Measurements from ENCODE around the gene MYO7B. TPM values are rescaled to one million over a fixed set of nuclear protein-coding genes. Genes with fewer than 3 reads are reported as not detected.

Gene MYO7B
- polyA plus RNA-seq, 4 donors: 85.6 to 617 (median 462) TPM

DNA sequence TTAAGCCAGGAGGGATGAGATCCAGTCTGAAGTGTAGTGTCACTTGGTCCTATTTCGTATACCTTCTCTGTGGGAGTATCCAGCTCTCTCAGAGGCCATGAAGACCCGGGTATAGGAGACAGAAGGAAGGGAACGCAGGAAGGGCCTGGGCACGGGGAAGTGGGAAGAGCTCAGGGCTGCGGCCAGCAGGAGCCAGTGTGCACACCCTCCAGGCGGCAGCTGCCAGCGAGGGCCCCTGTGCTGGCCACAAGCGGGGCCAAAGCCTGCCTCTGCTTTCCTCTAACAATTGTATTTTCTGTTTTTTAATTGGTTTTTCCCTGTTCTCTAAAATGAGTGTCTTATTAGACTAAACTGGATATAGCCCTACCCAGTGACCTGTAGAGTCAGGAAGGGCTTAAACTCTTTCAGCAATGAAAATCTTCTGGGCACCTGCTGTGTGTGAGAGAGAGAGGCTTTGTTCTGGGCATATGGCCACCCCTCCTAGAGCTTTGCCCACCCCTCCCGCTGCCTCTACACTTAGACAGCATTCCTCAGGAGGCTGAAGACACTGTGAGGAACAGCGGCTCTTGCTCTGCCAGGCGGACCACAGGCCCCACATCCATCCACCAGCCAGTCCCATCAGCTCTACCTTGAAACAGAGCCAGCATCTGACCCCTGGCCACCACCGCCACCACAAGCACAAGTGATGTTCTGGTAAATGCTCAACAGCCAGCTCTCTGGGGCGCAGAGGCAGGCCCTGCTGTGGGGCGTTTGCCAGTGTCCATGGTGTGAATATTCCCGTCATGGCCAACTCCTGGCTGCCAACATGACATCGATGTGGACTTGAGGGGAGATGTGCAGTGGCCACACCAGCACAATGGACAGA is 120.0 kb downstream of the MYO7B start:
- H3K27ac ChIP-seq (ENCODE audit: low read depth in 1 of 3, low read length in 2 of 3): no peak overlapping the region
- DNase-seq (no peak), FAIRE-seq (no peak)
- H3K4me3 ChIP-seq (ENCODE audit: low read depth in 1 of 3, low read length in 3 of 3): no peak overlapping the region
- no peaks in the 10 kb centered on the region for H3K9me3 ChIP-seq (ENCODE audit: control insufficient read depth in 2 of 2, insufficient read depth in 1 of 2, low read depth in 1 of 2, low read length in 1 of 2)
- peaks cover 0 to 6% (median 0%) of the 10 kb centered on the region in 3 donors for H3K36me3 ChIP-seq (ENCODE audit: control insufficient read depth in 3 of 3, insufficient read depth in 2 of 3, low read depth in 1 of 3, low read length in 3 of 3)
- no peaks in the 10 kb centered on the region for H3K4me1 ChIP-seq (ENCODE audit: control insufficient read depth in 3 of 3, insufficient read depth in 2 of 3, low read depth in 1 of 3, low read length in 2 of 3)
- H3K27me3 ChIP-seq (ENCODE audit: control insufficient read depth in 3 of 3, insufficient read depth in 3 of 3, low read length in 3 of 3): no peaks in the 10 kb centered on the region
- WGBS, 3 donors: 89% methylated on average over 16 of the region's 16 CpGs

DNA sequence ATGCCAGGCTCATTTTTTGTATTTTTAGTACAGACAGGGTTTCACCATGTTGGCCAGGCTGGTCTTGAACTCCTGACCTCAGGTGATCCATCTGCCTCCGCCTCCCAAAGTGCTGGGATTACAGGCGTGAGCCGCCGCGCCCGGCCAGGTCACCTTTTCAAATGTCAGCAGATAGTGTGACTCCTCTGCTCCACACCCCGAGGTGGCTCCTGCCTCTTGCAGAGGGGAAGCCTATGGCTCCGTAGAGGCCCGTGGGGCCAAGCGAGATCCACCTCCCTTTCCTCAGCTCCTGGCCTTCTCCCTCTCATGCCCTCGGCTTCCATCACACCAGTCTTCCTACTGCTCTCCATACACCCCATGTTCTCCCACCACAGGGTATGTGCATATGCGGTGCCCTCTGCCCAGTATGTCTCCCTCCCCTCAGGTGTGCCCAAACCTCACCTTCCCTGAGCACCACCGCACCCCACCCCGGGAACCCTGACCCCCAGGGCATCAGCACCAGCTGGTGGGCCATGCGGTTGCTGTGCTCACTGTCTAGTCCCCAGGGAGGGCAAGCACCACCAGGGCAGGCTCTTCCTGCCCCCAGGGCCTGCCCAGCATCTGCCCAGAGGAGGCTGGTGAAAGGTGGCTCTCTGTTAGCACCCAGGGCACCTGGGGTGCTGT is 121.2 kb downstream of the MYO7B start:
- FAIRE-seq (no peak), DNase-seq (no peak)
- Histone ChIP-seq H3K27ac (ENCODE audit: low read depth in 1 of 3, low read length in 2 of 3) (no peak overlapping the region), H3K4me3 (ENCODE audit: low read depth in 1 of 3, low read length in 3 of 3) (no peak overlapping the region), H3K36me3 (ENCODE audit: control insufficient read depth in 3 of 3, insufficient read depth in 2 of 3, low read depth in 1 of 3, low read length in 3 of 3) (peaks cover 0 to 3% (median 0%) of the 10 kb centered on the region in 3 donors), H3K9me3 (ENCODE audit: control insufficient read depth in 2 of 2, insufficient read depth in 1 of 2, low read depth in 1 of 2, low read length in 1 of 2) (no peaks in the 10 kb centered on the region), H3K27me3 (ENCODE audit: control insufficient read depth in 3 of 3, insufficient read depth in 3 of 3, low read length in 3 of 3) (no peaks in the 10 kb centered on the region), H3K4me1 (ENCODE audit: control insufficient read depth in 3 of 3, insufficient read depth in 2 of 3, low read depth in 1 of 3, low read length in 2 of 3) (no peaks in the 10 kb centered on the region)
- 69 to 84% (median 77%) methylated on average over 13 to 15 of the region's 15 CpGs for WGBS, 3 donors

DNA sequence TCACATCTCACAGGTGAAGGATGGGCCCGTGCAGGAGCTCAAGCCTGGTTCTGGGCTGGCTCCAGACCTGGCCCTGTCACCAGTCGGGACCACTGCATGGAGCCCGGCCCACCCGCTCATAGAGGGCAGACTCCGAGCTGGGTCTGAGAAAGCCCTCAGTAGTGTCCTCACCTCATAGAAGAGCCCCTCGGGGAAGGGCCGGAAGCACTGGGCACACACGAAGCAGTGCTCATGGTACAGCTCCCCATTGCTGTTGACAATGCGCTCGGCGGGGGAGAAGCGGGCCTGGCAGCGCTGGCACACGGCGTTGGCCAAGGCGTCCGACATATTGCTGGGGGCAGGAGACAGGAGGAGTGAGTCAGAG is 121.7 kb downstream of the MYO7B start:
- 90 to 93% (median 93%) methylated on average over 15 to 17 of the region's 17 CpGs for WGBS, 3 donors
- no peaks in the 10 kb centered on the region for H3K36me3 ChIP-seq (ENCODE audit: control insufficient read depth in 3 of 3, insufficient read depth in 2 of 3, low read depth in 1 of 3, low read length in 3 of 3)
- no peak for FAIRE-seq
- H3K27ac ChIP-seq (ENCODE audit: low read depth in 1 of 3, low read length in 2 of 3): no peak overlapping the region
- peaks cover 0 to 3% (median 0%) of the 10 kb centered on the region in 3 donors for H3K27me3 ChIP-seq (ENCODE audit: control insufficient read depth in 3 of 3, insufficient read depth in 3 of 3, low read length in 3 of 3)
- DNase-seq: no peak
- H3K9me3 ChIP-seq (ENCODE audit: control insufficient read depth in 2 of 2, insufficient read depth in 1 of 2, low read depth in 1 of 2, low read length in 1 of 2): no peaks in the 10 kb centered on the region
- H3K4me1 ChIP-seq (ENCODE audit: control insufficient read depth in 3 of 3, insufficient read depth in 2 of 3, low read depth in 1 of 3, low read length in 2 of 3): no peaks in the 10 kb centered on the region
- H3K4me3 ChIP-seq (ENCODE audit: low read depth in 1 of 3, low read length in 3 of 3): no peak overlapping the region

DNA sequence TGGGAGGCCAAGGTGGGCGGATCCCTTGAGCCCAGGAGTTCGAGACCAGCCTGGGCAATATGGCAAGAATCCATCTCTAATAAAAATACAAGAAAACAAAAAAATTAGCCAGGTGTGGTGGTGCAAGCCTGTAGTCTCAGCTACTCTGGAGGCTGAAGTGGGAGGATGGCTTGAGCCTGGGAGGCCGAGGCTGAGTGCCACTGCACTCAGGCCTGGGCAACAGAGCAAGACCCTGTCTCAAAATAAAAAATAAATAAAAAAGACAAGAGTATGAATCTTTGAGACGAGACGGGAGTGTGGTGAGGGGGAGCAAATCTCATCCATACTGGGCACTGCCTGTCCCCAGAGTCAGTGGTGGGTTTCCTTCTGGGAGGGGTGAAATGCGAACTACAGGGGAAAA is 122.7 kb downstream of the MYO7B start:
- H3K4me3 ChIP-seq (ENCODE audit: low read depth in 1 of 3, low read length in 3 of 3): no peak overlapping the region
- DNase-seq: no peak
- no peaks in the 10 kb centered on the region for H3K4me1 ChIP-seq (ENCODE audit: control insufficient read depth in 3 of 3, insufficient read depth in 2 of 3, low read depth in 1 of 3, low read length in 2 of 3)
- H3K27ac ChIP-seq (ENCODE audit: low read depth in 1 of 3, low read length in 2 of 3): no peak overlapping the region
- H3K36me3 ChIP-seq (ENCODE audit: control insufficient read depth in 3 of 3, insufficient read depth in 2 of 3, low read depth in 1 of 3, low read length in 3 of 3): no peaks in the 10 kb centered on the region
- no peak for FAIRE-seq
- peaks cover 0 to 8% (median 0%) of the 10 kb centered on the region in 3 donors for H3K27me3 ChIP-seq (ENCODE audit: control insufficient read depth in 3 of 3, insufficient read depth in 3 of 3, low read length in 3 of 3)
- WGBS, 3 donors: 84 to 93% (median 86%) methylated on average over 6 of the region's 6 CpGs
- H3K9me3 ChIP-seq (ENCODE audit: control insufficient read depth in 2 of 2, insufficient read depth in 1 of 2, low read depth in 1 of 2, low read length in 1 of 2): no peaks in the 10 kb centered on the region

DNA sequence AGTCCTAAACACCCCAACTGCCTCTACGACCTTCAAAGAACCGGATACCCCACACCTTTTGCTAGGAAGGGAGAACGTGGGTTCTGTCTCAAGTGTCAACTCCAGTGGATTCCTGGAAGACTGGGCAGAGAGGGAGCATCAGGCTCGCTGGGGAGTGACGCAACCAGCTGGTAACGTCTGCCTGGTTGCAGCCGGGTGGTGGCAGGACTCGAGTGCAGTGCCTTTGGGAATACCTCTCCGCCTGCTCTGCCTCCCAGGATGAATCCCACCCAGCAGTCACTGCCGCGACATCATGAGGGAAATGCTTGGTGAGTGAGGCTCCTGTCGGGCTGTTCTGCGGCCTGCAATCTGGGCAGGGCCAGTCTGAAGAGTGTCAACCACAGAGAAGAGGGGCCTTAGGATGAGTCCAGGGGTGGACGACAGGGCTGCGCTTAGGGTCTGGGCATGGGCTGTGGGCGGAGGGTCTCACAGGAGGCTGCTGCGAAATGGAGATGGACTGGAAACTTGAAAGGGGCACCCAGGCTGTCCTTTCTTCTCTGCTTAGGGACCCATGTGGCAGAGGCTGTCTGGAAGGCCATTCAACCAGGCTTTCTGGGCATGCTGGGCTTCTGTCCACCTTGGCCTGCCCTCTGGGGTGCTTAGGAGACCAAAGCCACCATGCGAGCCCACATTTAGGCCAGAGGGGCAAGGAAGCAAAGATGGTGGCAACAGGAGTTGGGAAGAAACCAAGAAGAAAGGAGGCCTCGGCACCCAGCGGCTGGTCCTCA is 123.3 kb downstream of the MYO7B start:
- Histone ChIP-seq H3K4me3 (ENCODE audit: low read depth in 1 of 3, low read length in 3 of 3) (no peak overlapping the region), H3K36me3 (ENCODE audit: control insufficient read depth in 3 of 3, insufficient read depth in 2 of 3, low read depth in 1 of 3, low read length in 3 of 3) (no peaks in the 10 kb centered on the region), H3K27ac (ENCODE audit: low read depth in 1 of 3, low read length in 2 of 3) (peak overlapping the region in 1 of 3 donors; percentile 81), H3K27me3 (ENCODE audit: control insufficient read depth in 3 of 3, insufficient read depth in 3 of 3, low read length in 3 of 3) (peaks cover 0 to 15% (median 0%) of the 10 kb centered on the region in 3 donors), H3K4me1 (ENCODE audit: control insufficient read depth in 3 of 3, insufficient read depth in 2 of 3, low read depth in 1 of 3, low read length in 2 of 3) (peaks cover 0 to 2% (median 0%) of the 10 kb centered on the region in 3 donors), H3K9me3 (ENCODE audit: control insufficient read depth in 2 of 2, insufficient read depth in 1 of 2, low read depth in 1 of 2, low read length in 1 of 2) (no peaks in the 10 kb centered on the region)
- WGBS, 3 donors: 81 to 87% (median 85%) methylated on average over 20 of the region's 20 CpGs
- FAIRE-seq (no peak), DNase-seq (no peak)

DNA sequence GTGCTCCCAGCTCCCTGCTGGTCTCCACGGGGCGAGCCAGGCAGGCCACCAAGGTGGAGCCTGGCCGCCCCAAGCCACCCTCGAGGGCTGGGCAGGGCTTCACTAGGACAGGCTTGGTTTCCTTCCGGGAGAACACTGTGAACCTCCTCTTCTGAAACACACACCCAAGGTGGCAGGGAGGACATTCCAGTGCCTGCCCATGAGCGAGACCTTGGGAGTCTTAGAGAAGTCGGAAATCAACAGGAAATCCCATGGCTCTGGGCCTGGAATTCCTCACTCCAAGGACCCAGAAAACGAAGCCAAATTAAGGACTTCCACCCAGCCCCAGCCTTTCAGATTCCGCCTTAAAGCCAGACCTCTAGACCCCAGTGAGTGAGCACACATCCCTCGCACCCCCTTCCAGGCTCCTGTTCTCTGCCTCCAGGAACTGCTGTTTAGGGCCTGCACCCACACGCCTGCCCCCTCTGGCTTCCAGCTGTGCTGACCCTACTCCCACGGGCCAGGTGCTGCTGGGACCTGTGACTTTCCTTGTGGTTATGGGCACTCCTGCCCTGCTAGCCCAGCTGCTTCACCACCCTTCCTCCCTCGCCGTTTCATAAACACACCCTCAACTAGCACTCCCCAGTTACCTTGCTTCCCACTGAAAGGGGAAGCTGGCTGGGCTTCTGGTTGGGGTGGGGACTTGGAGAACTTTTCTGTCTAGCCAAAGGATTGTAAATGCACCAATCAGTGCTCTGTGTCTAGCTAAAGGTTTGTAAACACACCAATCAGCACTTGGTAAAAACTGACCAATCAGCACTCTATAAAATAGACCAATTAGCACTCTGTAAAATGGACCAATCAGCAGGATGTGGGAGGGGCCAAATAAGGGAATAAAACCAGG is 124.2 kb downstream of the MYO7B start:
- Histone ChIP-seq H3K36me3 (ENCODE audit: control insufficient read depth in 3 of 3, insufficient read depth in 2 of 3, low read depth in 1 of 3, low read length in 3 of 3) (no peaks in the 10 kb centered on the region), H3K4me1 (ENCODE audit: control insufficient read depth in 3 of 3, insufficient read depth in 2 of 3, low read depth in 1 of 3, low read length in 2 of 3) (peaks cover 0 to 2% (median 0%) of the 10 kb centered on the region in 3 donors), H3K4me3 (ENCODE audit: low read depth in 1 of 3, low read length in 3 of 3) (no peak overlapping the region), H3K27ac (ENCODE audit: low read depth in 1 of 3, low read length in 2 of 3) (peak overlapping the region in 1 of 3 donors; percentile 81), H3K9me3 (ENCODE audit: control insufficient read depth in 2 of 2, insufficient read depth in 1 of 2, low read depth in 1 of 2, low read length in 1 of 2) (no peaks in the 10 kb centered on the region), H3K27me3 (ENCODE audit: control insufficient read depth in 3 of 3, insufficient read depth in 3 of 3, low read length in 3 of 3) (peaks cover 0 to 21% (median 4%) of the 10 kb centered on the region in 3 donors)
- 67 to 85% (median 80%) methylated on average over 14 of the region's 14 CpGs for WGBS, 3 donors
- DNase-seq (no peak), FAIRE-seq (no peak)

DNA sequence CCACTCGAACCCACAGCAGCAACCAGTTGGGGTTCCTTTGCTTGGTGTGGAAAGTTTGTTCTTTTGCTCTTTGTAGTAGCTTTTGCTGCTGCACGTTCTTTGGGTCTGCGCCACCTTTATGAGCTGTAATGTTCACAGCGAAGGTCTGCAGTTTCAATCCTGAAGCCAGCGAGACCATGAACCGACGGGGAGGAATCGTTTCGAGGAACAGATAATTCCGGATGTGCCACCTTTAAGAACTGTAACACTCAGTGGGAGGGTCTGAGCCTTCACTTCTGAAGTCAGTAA is 124.8 kb downstream of the MYO7B start:
- Histone ChIP-seq H3K27ac (ENCODE audit: low read depth in 1 of 3, low read length in 2 of 3) (no peak overlapping the region), H3K9me3 (ENCODE audit: control insufficient read depth in 2 of 2, insufficient read depth in 1 of 2, low read depth in 1 of 2, low read length in 1 of 2) (no peaks in the 10 kb centered on the region), H3K36me3 (ENCODE audit: control insufficient read depth in 3 of 3, insufficient read depth in 2 of 3, low read depth in 1 of 3, low read length in 3 of 3) (no peaks in the 10 kb centered on the region), H3K4me1 (ENCODE audit: control insufficient read depth in 3 of 3, insufficient read depth in 2 of 3, low read depth in 1 of 3, low read length in 2 of 3) (peaks cover 0 to 2% (median 0%) of the 10 kb centered on the region in 3 donors), H3K27me3 (ENCODE audit: control insufficient read depth in 3 of 3, insufficient read depth in 3 of 3, low read length in 3 of 3) (peaks cover 0 to 27% (median 6%) of the 10 kb centered on the region in 3 donors), H3K4me3 (ENCODE audit: low read depth in 1 of 3, low read length in 3 of 3) (no peak overlapping the region)
- FAIRE-seq (no peak), DNase-seq (no peak)
- WGBS, 3 donors: 91 to 93% (median 93%) methylated on average over 10 of the region's 10 CpGs

Measured in small intestine (tissue), 7 donors.